H1 (cell line): ENCODE measurements around the gene PI16. TPM values are rescaled to one million over a fixed set of nuclear protein-coding genes. Genes with fewer than 3 reads are reported as not detected.

Experiments
- CBX5 ChIP-seq: fragments of 300-800, 300-1000 bp; sonication (generic); IDR thresholded peaks from 2 replicates; pipeline ENCODE4 v1.7.1; 2016; ENCODE audit warnings: antibody characterized with exemption, low read length, low read depth
- E2F6 ChIP-seq: IDR thresholded peaks from 2 replicates; pipeline ENCODE4 v1.6.1; 2012; ENCODE audit warnings: inconsistent platforms
- POLR2A ChIP-seq, 2 experiments: IDR thresholded peaks; 1 replicate in 1 of 2; 2 replicates in 1 of 2; pipeline ENCODE4 v1.6.1; 2011; ENCODE audit warnings: low read depth in 2 of 2, low read length in 2 of 2, mild to moderate bottlenecking in 2 of 2; ENCODE audit errors: control extremely low read depth in 1 of 2
- YY1 ChIP-seq: IDR thresholded peaks from 2 replicates; pipeline ENCODE4 v1.6.1; 2011; ENCODE audit warnings: low read depth, mild to moderate bottlenecking, low read length
- polyA plus RNA-seq, 7 experiments: library from polyadenylated mRNA; depleted of rRNA in 3 of 7; stranded (reverse) in 5 of 7; unstranded in 2 of 7; fragments of >200 nt in 5 of 7; fragments of 200-250 nt in 2 of 7; gene quantifications; 1 replicate in 5 of 7; 2 replicates in 1 of 7; 4 replicates in 1 of 7; pipeline versions ENCODE4 v1.2.1 to v1.2.3, GENCODE V29; 2011 to 2013; ENCODE audit warnings: missing spikeins in 2 of 7, mixed read lengths in 2 of 7
- total RNA-seq: library from RNA; stranded (reverse); fragmentation: NEBNext Ultra II Directional; extraction: Animal tissue kit (Norgen Biotek cat#: 25700); gene quantifications from 2 replicates; pipeline ENCODE4 v1.2.1, GENCODE V29; 2021

The PI16 gene
- total and polyA plus RNA-seq, 2 of the 8 experiments (the other 6 are each of a cell fraction or from before 2014, with no cell fraction given), result 0.05 TPM; not detected in 1

GRCh38 chr6:36962874-36963273, 8.3 kb downstream of the PI16 start (continued):
- no peak for TF ChIP-seq CBX5
- 0 out of 2 replicates have a peak, but pooled peaks have one; percentile 61 for TF ChIP-seq YY1
- TF ChIP-seq E2F6, result no peak
- no peak for TF ChIP-seq POLR2A (IDR thresholded peaks at IDR 0.05; ENCODE audit: control extremely low read depth in 1 of 2, low read depth in 2 of 2, low read length in 2 of 2)
